ENCODE results near the gene CDC42EP5.

CDC42EP5 gene

DNA sequence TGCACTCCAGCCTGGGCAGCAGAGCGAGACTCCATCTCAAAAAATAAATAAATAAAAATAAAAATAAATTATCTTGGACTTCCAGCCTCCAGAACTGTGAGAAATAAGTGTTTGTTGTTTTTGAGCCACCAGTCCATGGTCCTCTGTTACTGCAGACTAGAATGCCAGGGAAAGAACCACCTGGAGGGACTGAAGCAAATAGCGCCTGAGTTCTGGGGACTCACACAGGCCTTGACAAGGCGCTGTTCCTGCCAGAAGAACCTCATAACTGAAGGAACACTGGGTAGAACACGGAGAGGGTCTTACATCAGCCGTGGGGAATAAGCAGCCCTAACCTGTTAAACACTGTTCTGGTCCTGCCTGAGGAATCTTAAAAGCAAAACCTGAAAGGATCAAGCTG, 32.5 kb downstream of the CDC42EP5 start:
- ChIA-PET CTCF (no interaction called here), POLR2A (interaction anchor here (2.6 kb wide), 1 partner anchor 8 kb away, joined by 16 read pairs; the partner anchor contains the start of gene LENG8)
- no peak for DNase-seq (ENCODE audit: extremely low spot score)
- TF ChIP-seq ARNT (IDR thresholded peaks at IDR 0.05), result no peak

DNA sequence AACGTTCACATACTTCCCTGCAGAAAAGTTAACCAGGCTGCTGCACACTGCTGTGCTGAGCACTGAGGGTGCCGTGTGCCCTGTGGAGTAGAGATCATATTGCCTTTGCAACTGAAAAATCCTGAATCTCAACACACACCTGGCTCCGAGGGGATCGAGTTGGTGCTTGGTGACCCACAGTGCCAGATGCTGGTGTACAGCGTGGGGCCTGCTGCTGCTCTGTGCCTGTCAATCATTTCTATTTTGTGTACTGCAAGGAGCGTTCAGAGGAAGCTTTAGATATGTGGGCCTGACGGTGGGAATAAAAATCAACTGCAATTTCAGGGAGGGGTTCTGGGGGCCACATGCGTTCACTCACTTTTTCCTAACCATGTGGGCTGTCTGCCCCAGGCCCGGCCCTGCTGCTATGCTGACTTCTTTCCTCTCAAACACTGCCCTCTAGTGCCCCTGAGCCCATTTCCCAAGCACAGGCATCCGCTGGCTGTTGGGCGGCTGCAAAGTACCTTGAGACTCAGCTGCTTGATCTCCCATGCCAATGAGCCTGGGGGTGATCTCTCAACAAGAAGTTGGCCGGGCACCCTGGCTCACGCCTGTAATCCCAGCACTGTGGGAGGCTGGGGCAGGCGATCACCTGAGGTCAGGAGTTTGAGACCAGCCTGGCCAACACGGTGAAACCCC, 33.8 kb downstream of the CDC42EP5 start:
- ChIA-PET POLR2A (interaction anchor here (1.1 to 2.6 kb wide), 2 partner anchors 9 to 24 kb away, joined by 5 to 16 read pairs; partner anchors contain the start of genes LENG8 and LENG9), CTCF (interaction anchor here (0.7 to 1.7 kb wide), 4 partner anchors 8 to 36 kb away, joined by 3 to 8 read pairs (median 4); partner anchors contain the start of gene LENG8)
- TF ChIP-seq BHLHE40 (IDR thresholded peaks at IDR 0.05; ENCODE audit: borderline replicate concordance), result no peak
- TF ChIP-seq NFRKB (IDR thresholded peaks at IDR 0.05), result no peak
- TF ChIP-seq, protein P1, sequence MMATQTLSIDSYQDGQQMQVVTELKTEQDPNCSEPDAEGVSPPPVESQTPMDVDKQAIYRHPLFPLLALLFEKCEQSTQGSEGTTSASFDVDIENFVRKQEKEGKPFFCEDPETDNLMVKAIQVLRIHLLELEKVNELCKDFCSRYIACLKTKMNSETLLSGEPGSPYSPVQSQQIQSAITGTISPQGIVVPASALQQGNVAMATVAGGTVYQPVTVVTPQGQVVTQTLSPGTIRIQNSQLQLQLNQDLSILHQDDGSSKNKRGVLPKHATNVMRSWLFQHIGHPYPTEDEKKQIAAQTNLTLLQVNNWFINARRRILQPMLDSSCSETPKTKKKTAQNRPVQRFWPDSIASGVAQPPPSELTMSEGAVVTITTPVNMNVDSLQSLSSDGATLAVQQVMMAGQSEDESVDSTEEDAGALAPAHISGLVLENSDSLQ (IDR thresholded peaks at IDR 0.05), result peak; percentile 83
- peak; percentile 61 for DNase-seq (ENCODE audit: extremely low spot score)

DNA sequence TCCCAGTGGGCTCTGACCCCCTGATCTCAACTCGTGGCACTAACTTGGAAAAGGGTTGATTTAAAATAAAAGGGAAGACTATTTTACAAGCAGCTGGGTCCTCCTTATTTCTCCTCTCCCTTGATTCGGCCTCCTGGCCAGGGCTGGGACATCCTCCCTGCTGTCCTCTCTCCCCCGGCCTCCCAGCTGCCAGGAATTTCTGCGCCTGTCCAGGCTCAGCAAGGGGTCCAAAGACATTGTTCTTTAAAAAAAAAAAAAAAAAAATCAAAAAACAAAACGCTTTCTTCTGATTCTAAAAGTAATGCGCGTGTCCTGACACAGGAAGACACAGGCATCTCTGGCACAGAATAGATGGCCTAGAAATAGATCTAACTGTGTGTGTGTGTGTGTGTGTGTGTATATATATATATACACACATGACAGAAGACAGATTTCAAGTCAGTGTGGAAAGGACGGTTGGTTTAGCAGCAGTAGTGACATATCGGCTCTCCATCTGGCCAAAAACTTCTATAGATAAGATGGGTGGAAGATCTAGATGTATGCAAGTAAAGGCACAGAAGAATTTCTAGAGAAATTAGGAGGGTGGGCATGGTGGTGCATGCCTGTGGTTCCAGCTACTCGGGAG, 36.4 kb downstream of the CDC42EP5 start:
- ChIA-PET POLR2A (no interaction called here), CTCF (interaction anchor here (1.1 kb wide), 1 partner anchor 11 kb away, joined by 3 read pairs; no protein-coding TSS in a partner anchor)
- TF ChIP-seq CTBP1 (IDR thresholded peaks at IDR 0.05; ENCODE audit: borderline replicate concordance) (no peak), ZNF384 (IDR thresholded peaks at IDR 0.05) (no peak), FOXM1 (IDR thresholded peaks at IDR 0.05; ENCODE audit: borderline replicate concordance) (no peak), SP1 (IDR thresholded peaks at IDR 0.05) (no peak), ARNT (IDR thresholded peaks at IDR 0.05) (no peak), HDGF (IDR thresholded peaks at IDR 0.05; ENCODE audit: borderline replicate concordance) (no peak)
- no peak for DNase-seq (ENCODE audit: extremely low spot score)

DNA sequence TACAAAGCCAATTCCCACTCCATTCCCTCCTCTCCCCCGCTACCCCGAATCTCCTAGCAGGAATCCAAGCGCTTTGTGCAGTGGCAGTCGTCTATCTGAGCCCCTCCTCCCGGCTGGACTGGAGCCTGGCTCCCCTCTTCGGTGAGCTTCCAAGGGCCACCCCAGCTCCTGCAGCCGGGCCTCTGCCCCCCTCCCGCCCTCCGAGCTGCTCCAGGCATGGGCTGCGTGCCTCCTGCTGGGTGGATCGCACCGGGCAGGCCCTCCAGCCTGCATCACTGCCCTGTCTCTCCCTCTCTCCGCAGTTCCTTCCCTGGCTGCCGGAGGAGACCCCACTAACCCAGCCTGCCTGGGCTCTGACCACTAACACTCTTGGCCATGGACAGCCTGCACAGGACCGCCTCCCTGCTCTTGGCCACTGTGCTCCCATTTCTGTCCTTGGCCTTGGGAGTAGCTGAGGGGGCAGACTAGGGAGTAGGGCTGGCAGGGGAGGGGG, 37.0 kb downstream of the CDC42EP5 start:
- no peak for DNase-seq (ENCODE audit: extremely low spot score)
- ChIA-PET CTCF (interaction anchor here (1.1 kb wide), 1 partner anchor 12 kb away, joined by 3 read pairs; no protein-coding TSS in a partner anchor), POLR2A (no interaction called here)
- TF ChIP-seq LEF1 (IDR thresholded peaks at IDR 0.05; ENCODE audit: borderline replicate concordance) (no peak), L3MBTL2 (conservative IDR thresholded peaks at IDR 0.05) (no peak), FOXA1 (IDR thresholded peaks at IDR 0.05) (no peak), TARDBP (IDR thresholded peaks at IDR 0.05) (no peak), HDGF (IDR thresholded peaks at IDR 0.05; ENCODE audit: borderline replicate concordance) (no peak), ZNF384 (IDR thresholded peaks at IDR 0.05) (no peak), ELF4 (IDR thresholded peaks at IDR 0.05) (no peak), NFRKB (IDR thresholded peaks at IDR 0.05) (no peak)

DNA sequence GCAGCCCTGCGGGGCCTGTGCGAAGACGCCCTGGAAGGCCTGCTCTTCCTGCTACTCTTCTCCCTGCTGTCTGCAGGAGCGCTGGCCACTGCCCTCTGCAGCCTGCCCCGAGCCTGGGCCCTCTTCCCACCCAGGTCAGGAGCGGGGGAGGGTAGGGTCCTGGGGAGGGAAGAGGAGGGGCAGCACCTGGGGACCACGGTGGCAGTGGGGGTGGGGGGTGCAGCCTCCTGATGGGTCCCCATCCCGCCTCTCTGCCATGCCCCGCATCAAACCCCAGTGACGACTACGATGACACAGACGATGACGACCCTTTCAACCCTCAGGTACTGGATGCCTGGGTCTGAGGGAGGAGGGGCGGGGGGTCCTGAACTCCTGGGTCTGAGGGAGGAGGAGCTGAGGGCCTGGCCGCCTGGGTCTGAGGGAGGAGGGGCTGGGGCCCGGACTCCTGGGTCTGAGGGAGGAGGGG, 37.5 kb downstream of the CDC42EP5 start:
- DNase-seq (ENCODE audit: extremely low spot score), result no peak
- TF ChIP-seq FOXM1 (IDR thresholded peaks at IDR 0.05; ENCODE audit: borderline replicate concordance), result no peak
- no peak for TF ChIP-seq SUZ12 (IDR thresholded peaks at IDR 0.05)
- ChIA-PET POLR2A (no interaction called here), CTCF (no interaction called here)

DNA sequence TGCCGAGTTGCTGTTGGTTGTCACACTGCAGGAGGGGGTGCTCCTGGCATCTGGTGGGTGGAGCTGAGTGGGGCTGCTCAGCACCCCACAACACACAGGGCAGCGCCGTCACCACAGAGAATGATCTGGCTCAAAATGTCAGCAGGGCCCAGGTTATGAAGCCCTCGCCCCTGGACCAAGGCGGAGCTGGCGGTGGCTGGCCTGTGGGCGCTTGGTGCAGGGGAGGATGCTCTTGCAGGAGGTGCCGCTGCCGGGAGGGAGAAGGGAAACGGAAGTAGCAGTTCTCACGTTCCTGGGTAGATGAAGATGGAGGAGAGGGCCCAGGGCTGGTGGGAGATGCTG, 38.3 kb downstream of the CDC42EP5 start:
- no peak for DNase-seq (ENCODE audit: extremely low spot score)
- ChIA-PET CTCF (no interaction called here), POLR2A (no interaction called here)
- TF ChIP-seq TARDBP (IDR thresholded peaks at IDR 0.05) (no peak), BHLHE40 (IDR thresholded peaks at IDR 0.05; ENCODE audit: borderline replicate concordance) (no peak), ZNF384 (IDR thresholded peaks at IDR 0.05) (no peak), CTBP1 (IDR thresholded peaks at IDR 0.05; ENCODE audit: borderline replicate concordance) (no peak), FOXM1 (IDR thresholded peaks at IDR 0.05; ENCODE audit: borderline replicate concordance) (no peak), SP1 (IDR thresholded peaks at IDR 0.05) (no peak), FOXA1 (IDR thresholded peaks at IDR 0.05) (no peak), NFRKB (IDR thresholded peaks at IDR 0.05) (no peak), ELF4 (IDR thresholded peaks at IDR 0.05) (no peak), FOXK2 (IDR thresholded peaks at IDR 0.05) (no peak), L3MBTL2 (conservative IDR thresholded peaks at IDR 0.05) (no peak), SUZ12 (IDR thresholded peaks at IDR 0.05) (no peak), ARNT (IDR thresholded peaks at IDR 0.05) (no peak), LEF1 (IDR thresholded peaks at IDR 0.05; ENCODE audit: borderline replicate concordance) (no peak), HDGF (IDR thresholded peaks at IDR 0.05; ENCODE audit: borderline replicate concordance) (no peak)
- TF ChIP-seq, protein P1 (IDR thresholded peaks at IDR 0.05), result no peak

DNA sequence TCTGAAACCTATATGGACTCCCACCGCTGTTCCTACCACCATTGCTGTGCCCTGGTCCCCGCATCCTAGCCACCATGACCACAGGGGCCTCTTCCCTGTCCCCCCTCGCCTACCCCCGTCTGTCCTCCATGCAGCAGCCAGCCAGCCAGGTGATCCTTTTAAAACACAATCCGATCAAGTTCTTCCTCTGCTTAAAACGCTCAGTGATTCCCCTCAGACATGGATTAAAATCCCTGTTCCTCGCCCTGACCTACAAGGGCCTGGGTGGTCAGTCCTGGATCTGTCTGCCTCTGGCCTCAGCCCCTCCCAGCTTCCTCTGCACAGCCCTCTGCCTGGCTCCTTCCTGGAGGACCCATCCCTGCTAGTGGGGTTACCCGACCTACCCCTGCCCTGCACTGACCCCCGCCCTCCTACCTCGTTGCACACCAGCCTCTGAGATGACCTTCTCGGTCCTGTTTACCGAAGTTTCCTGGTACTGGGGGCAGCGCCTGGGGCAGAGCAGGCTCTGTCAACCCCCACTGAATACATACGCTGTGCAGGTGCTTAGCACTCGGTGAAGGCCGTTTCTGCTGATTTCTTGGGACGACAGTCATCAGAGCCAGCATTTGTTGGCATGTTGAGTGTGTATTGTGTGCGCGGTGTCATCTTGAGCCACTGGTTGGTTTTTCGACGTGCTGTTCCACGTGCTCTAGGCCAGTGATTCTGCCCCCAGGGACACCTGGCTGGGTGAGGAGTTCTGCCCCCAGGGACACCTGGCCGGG, 38.8 kb downstream of the CDC42EP5 start:
- POLR2A ChIA-PET, result no interaction called here
- DNase-seq (ENCODE audit: extremely low spot score), result no peak
- CTCF ChIA-PET, result no interaction called here
- no peak for TF ChIP-seq FOXM1 (IDR thresholded peaks at IDR 0.05; ENCODE audit: borderline replicate concordance)
- TF ChIP-seq SP1 (IDR thresholded peaks at IDR 0.05), result no peak
- no peak for TF ChIP-seq ELF4 (IDR thresholded peaks at IDR 0.05)

Measured in HEK293T (cell line).